Body of pancreas (tissue), 4 donors: ENCODE data around the gene TSC22D2. TPM values are rescaled to one million over a fixed set of nuclear protein-coding genes. Genes with fewer than 3 reads are reported as not detected.
A peak's percentile ranks its signal among the peaks of the same experiment; 100 is the strongest.

ENCODE experiments used
- ATAC-seq: fragments of 150-250 bp; one replicate; pipeline ENCODE4 v1.9.1; 2016
- DNase-seq, 4 donors: peaks; one replicate each; pipeline ENCODE4 v3.0.0-alpha.2; 2019
- H3K27ac ChIP-seq, 4 donors: fragments of 200-600 bp; sonication (generic); 1 replicate in 3 of 4; 2 replicates in 1 of 4; pipeline versions ENCODE4 v1.5.1 to v1.6.1; 2016 to 2019; ENCODE audit warnings: mild to moderate bottlenecking in 1 of 4, mixed read lengths in 1 of 4, moderate library complexity in 1 of 4
- H3K27me3 ChIP-seq, 2 donors: fragments of 200-600 bp; sonication (generic); one replicate each; pipeline ENCODE4 v1.6.0; 2016; ENCODE audit warnings: mild to moderate bottlenecking in 1 of 2
- H3K36me3 ChIP-seq, 2 donors: fragments of 200-600 bp; sonication (generic); replicated peaks in 1 of 2; 2 replicates each; pipeline ENCODE4 v1.5.1; 2016; ENCODE audit warnings: low read depth in 2 of 2; ENCODE audit not compliant: insufficient read depth in 1 of 2
- H3K4me1 ChIP-seq: fragments of 200-600 bp; sonication (generic); one replicate; pipeline ENCODE4 v1.6.0; 2016
- H3K4me3 ChIP-seq, 2 donors: fragments of 200-600 bp; sonication (generic); 1 replicate in 1 of 2; 2 replicates in 1 of 2; pipeline ENCODE4 v1.5.1; 2016 to 2019
- H3K9me3 ChIP-seq, 3 donors: fragments of 200-600 bp; sonication (generic); 1 replicate in 2 of 3; 2 replicates in 1 of 3; pipeline ENCODE4 v1.5.1; 2016
- CTCF ChIP-seq, 7 experiments: fragments of 450-650 bp in 4 of 7; fragments of 200-600 bp in 3 of 7; sonication (generic) in 3 of 7; IDR thresholded peaks; one replicate each; pipeline ENCODE4 v1.5.1; 2016 to 2019; ENCODE audit warnings: antibody characterized with exemption in 7 of 7
- POLR2A ChIP-seq, 3 donors: fragments of 450-650 bp; IDR thresholded peaks; one replicate each; pipeline ENCODE4 v1.6.1; 2016; ENCODE audit warnings: antibody characterized with exemption in 3 of 3, mild to moderate bottlenecking in 2 of 3
- WGBS, 2 donors: methylation state at CpG; one replicate each; pipeline ENCODE4 v1.1.5; 2017; 5-methylcytosine and 5-hydroxymethylcytosine counted together
- intact Hi-C: fragments of 100-400 bp; cut with DNase I; formaldehyde crosslinking; loops from one replicate; pipeline ENCODE4 v1.15.1; 2023
- total RNA-seq, 2 donors: library from RNA; depleted of rRNA; stranded (reverse); fragments of >200 nt; gene quantifications; one replicate each; pipeline ENCODE4 v1.1.0, GENCODE V29; 2016

TSC22D2 gene
- total RNA-seq, 2 donors from 2014 or later: 9.1 to 15.8 TPM

- WGBS, 2 donors: 82% methylated on average over 3 of the region's 3 CpGs
- Histone ChIP-seq H3K9me3 (no peaks in the 10 kb centered on the region), H3K27ac (no peak overlapping the region), H3K36me3 (no peaks in the 10 kb centered on the region), H3K4me1 (peaks cover 24% of the 10 kb centered on the region), H3K4me3 (no peak overlapping the region), H3K27me3 (no peaks in the 10 kb centered on the region)
- DNase-seq: no peak
- ATAC-seq: no peak
- intact Hi-C loops: no loop called here
- TF ChIP-seq CTCF (IDR thresholded peaks at IDR 0.05) (no peak), POLR2A (IDR thresholded peaks at IDR 0.05) (no peak)
Observed at GRCh38 chr3:150447631-150448465, 39.8 kb downstream of the TSC22D2 start.

GRCh38 chr3:150449169-150449721 lies 41.1 kb downstream of the TSC22D2 start:
- Histone ChIP-seq H3K36me3 (no peaks in the 10 kb centered on the region), H3K4me1 (peaks cover 36% of the 10 kb centered on the region), H3K9me3 (no peaks in the 10 kb centered on the region), H3K27ac (peak overlapping the region in 1 of 4 donors; percentile 18), H3K27me3 (no peaks in the 10 kb centered on the region), H3K4me3 (no peak overlapping the region)
- DNase-seq (no peak), ATAC-seq (no peak)
- no peak for TF ChIP-seq CTCF (IDR thresholded peaks at IDR 0.05)
- no peak for TF ChIP-seq POLR2A (IDR thresholded peaks at IDR 0.05)
- intact Hi-C loops: no loop called here

GRCh38 chr3:150450916-150451315 lies 42.8 kb downstream of the TSC22D2 start:
- peaks cover 33% of the 10 kb centered on the region for H3K4me1 ChIP-seq
- intact Hi-C loops: no loop called here
- DNase-seq: no peak

GRCh38 chr3:150451329-150452048 lies 43.4 kb downstream of the TSC22D2 start:
- H3K9me3 ChIP-seq: no peaks in the 10 kb centered on the region
- no peak overlapping the region for H3K27ac ChIP-seq
- TF ChIP-seq POLR2A (IDR thresholded peaks at IDR 0.05) (no peak), CTCF (IDR thresholded peaks at IDR 0.05) (no peak)
- no peak overlapping the region for H3K4me3 ChIP-seq
- 67 to 94% methylated on average over 1 of the region's 1 CpG for WGBS, 2 donors
- no peaks in the 10 kb centered on the region for H3K27me3 ChIP-seq
- intact Hi-C loops: no loop called here
- H3K4me1 ChIP-seq: peaks cover 33% of the 10 kb centered on the region
- H3K36me3 ChIP-seq: no peaks in the 10 kb centered on the region
- DNase-seq: no peak
- no peak for ATAC-seq

More at GRCh38 chr3:150450916-150451315, 42.8 kb downstream of the TSC22D2 start:
- H3K4me3 ChIP-seq: no peak overlapping the region
- no peaks in the 10 kb centered on the region for H3K36me3 ChIP-seq
- no peaks in the 10 kb centered on the region for H3K27me3 ChIP-seq
- no peaks in the 10 kb centered on the region for H3K9me3 ChIP-seq
- no peak for ATAC-seq
- TF ChIP-seq CTCF (IDR thresholded peaks at IDR 0.05) (no peak), POLR2A (IDR thresholded peaks at IDR 0.05) (no peak)
- no peak overlapping the region for H3K27ac ChIP-seq
